Activated naive CD8-positive, alpha-beta T cell treated with anti-CD3 and anti-CD28 coated beads, Interleukin-2, amount 50 U/mL, for 24 hours (primary cell): Measurements from ENCODE around the gene PODXL.
"Not testable (repeated sequence)": the region's sequence is repeated elsewhere in the genome, so short reads cannot be mapped to it uniquely, and the experiment has no call there.

Experiments
- ATAC-seq: fragments of 150-1000 bp; cut with Tn5 transposase; one replicate; pipeline ENCODE4 v1.10.0; 2021
- DNase-seq: peaks from one replicate; pipeline ENCODE4 v3.0.0; 2021
- H3K27ac Mint-ChIP-seq: one replicate; pipeline ENCODE4 v1.8.0; 2021; ENCODE audit warnings: mild to moderate bottlenecking, mixed read lengths
- H3K27me3 Mint-ChIP-seq: one replicate; pipeline ENCODE4 v1.8.0; 2021; ENCODE audit warnings: mixed read lengths
- H3K36me3 Mint-ChIP-seq: one replicate; pipeline ENCODE4 v1.8.0; 2021; ENCODE audit warnings: low read depth, mixed read lengths
- H3K4me1 Mint-ChIP-seq: one replicate; pipeline ENCODE4 v1.8.0; 2021; ENCODE audit warnings: mixed read lengths
- H3K4me3 Mint-ChIP-seq: one replicate; pipeline ENCODE4 v1.8.0; 2021; ENCODE audit warnings: mild to moderate bottlenecking, moderate library complexity, mixed read lengths
- H3K9me3 Mint-ChIP-seq: one replicate; pipeline ENCODE4 v1.8.0; 2021; ENCODE audit warnings: mixed read lengths

The PODXL gene

DNA sequence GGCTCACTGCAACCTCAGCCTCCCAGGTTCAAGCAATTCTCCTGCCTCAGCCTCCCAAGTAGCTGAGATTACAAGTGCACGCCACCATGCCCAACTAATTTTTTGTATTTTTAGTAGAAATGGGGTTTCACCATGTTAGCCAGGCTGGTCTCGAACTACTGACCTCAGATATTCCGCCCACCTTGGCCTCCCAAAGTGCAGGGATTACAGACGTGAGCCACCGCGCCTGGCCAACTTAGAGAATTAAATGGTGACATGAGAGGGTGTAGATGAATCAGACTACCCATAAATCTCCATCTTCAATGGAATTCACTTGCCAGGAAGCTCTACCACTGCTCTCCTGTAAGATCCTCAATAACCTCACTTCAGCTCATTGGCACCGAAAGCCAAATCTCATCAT, 41.0 kb downstream of the PODXL start:
- not testable (repeated sequence) for H3K4me3 Mint-ChIP-seq, H3K27ac Mint-ChIP-seq, H3K9me3 Mint-ChIP-seq, DNase-seq, H3K27me3 Mint-ChIP-seq, H3K36me3 Mint-ChIP-seq, H3K4me1 Mint-ChIP-seq, ATAC-seq

DNA sequence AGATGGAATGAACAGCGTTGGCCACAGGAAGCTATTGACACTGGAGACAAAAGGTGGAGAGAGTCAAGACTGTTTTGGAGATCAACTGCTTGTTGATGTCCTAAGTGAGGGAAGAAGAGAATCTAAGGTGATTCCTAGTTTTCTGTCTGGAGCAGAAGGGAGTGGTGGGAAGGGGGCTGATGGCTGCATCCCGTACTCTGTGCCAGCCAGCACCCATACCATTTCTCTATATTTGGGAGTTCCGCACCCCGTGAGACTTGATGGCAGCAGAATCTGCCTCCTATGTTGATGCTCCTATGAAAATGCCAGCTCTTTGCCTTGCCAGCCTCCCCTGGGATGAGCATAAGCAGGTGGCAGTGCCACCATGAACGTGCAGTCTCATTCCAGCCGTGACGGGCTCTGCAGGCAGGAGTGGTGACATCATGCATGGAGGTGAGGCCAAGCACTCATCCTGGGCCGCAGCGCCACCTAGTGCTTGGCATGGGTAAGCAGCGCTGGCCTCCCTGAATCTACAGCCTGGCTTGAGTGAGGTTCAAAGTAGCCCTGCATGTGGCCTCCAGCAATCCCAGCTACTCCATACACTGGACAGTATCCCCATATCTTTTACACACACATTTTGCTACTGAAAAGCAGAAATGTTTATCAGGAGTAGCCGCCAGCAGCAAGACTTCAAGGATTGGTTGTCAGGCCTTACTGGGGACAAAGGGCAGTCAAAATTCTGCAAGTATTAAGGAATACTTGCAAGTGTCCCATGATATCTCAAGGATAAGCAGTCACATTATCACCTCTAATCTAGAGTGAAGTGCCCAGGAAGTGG, 43.0 kb downstream of the PODXL start:
- no peak overlapping the region for H3K27ac Mint-ChIP-seq
- no peaks in the 10 kb centered on the region for H3K9me3 Mint-ChIP-seq
- H3K36me3 Mint-ChIP-seq = no peaks in the 10 kb centered on the region
- peak; percentile 95 for ATAC-seq
- H3K4me3 Mint-ChIP-seq = no peak overlapping the region
- peak; percentile 86 for DNase-seq
- peaks cover 8% of the 10 kb centered on the region for H3K4me1 Mint-ChIP-seq
- peaks cover 15% of the 10 kb centered on the region for H3K27me3 Mint-ChIP-seq

DNA sequence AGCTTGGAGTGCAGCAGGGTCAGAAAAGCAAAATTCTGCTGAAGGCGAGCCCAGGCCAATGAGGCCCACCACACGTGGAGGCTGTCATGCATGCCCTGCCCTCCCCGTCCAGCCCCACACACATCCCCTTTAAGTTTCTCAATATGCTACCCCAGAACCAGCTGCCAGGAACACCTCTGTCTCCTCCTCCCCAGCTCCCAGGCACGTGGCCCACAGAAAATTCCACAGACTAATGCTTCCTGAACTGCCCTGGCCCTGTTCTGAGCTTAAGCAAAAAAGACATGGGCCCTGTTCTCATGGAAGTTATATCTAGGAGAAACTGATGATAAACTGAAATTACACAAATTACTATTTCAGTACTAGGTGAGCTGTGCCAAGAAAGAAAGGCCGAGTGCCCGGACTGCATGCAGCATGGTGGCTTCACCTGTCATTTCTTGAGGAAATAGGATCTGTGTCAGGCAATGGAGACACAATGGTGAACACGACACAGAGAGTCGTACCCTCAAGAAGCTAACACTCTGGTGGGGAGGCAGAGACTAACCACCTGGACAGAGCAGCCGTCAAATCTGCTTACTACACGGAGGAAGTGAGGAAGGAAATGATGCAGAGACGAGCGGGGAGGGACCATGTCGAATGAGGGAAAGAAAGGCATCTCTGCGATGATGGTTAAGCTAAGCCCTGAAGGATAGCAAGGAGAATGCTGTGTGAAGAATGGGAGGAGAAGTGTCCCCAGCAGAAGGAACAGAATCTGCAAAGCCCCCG, 44.5 kb downstream of the PODXL start:
- no peaks in the 10 kb centered on the region for H3K9me3 Mint-ChIP-seq
- peaks cover 13% of the 10 kb centered on the region for H3K27me3 Mint-ChIP-seq
- H3K4me3 Mint-ChIP-seq = no peak overlapping the region
- H3K4me1 Mint-ChIP-seq = peaks cover 13% of the 10 kb centered on the region
- H3K36me3 Mint-ChIP-seq = no peaks in the 10 kb centered on the region
- no peak overlapping the region for H3K27ac Mint-ChIP-seq
- no peak for ATAC-seq
- DNase-seq = no peak

DNA sequence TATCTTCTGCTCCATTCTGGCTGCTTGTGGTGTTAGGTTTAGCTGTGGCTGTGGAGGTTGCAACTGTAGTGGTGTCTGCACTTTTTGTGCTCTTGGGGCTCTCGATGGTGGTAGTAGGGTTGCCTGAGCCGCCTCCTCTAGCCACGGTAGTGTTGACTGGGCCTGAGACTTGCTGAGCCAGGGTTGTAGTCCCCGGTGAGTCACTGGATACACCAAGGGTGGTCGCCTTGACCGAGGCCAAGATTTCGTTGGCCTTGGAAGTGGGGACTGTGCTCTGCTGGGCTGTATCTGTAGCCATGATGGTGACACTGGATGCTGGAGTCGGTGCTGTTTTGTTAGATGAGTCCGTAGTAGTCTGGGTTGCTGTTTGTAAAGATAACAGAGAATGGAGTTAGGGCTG, 45.4 kb downstream of the PODXL start:
- no peak for ATAC-seq
- Mint-ChIP-seq H3K9me3 (no peaks in the 10 kb centered on the region), H3K27ac (no peak overlapping the region), H3K4me1 (peaks cover 13% of the 10 kb centered on the region), H3K27me3 (peaks cover 13% of the 10 kb centered on the region), H3K36me3 (no peaks in the 10 kb centered on the region), H3K4me3 (no peak overlapping the region)
- no peak for DNase-seq

DNA sequence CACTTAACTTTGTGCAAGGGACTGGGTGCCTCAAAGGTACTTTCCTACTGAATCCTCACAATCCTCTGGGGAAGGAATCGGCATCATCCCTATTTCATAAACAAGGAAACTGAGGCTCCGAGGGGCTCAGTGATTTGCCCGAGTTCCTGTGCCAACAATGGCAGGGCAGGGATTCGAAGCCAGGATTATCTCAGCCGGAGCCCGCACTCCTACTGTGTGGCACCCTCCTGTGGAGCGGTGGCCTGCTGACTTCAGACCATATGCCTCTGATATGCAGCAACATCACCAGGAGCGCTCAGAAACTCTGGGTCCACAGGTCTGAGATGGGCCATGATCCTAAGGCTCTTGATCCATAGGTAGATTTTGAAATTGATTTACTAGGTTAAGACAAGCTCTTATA, 46.6 kb downstream of the PODXL start:
- H3K27ac Mint-ChIP-seq = no peak overlapping the region
- H3K4me3 Mint-ChIP-seq = no peak overlapping the region

DNA sequence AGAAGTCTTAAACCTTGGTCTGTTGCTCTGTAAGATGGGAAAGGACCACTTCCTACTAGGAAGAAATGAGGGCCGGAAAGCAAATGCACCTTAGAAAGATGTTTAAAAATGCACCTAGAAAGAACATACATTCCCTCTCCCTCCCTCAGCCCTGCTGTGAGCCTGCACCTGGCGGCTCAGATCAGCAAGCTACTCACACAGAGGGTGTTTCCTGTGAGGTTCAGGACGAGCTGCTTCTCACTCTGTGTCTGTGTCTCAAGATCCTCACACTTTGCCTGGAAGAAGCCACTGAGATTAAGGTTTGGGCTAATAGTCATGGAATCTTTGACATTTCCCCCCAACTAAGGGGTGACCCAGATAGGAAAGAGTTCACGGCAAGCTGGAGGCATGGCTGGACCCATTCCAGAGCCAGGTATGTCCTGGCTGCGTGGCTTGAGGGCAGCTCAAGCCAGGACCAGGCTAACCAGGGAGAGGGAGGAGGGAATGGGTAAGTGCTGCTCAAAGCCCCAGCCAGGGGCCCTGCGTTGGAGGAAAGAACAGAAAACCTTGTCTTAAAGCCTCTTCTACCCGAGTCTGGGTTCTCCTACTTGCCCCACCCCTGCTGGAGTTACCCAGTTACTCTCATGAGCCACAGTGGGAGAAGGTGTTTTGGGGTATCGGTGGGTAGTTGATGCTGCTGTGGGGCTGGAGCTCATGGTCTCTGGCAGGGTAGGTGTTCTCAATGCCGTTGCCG, 47.5 kb downstream of the PODXL start:
- H3K27me3 Mint-ChIP-seq = peaks cover 13% of the 10 kb centered on the region
- DNase-seq = no peak

More for the DNA sequence above, 46.6 kb downstream of the PODXL start:
- Mint-ChIP-seq H3K36me3 (no peaks in the 10 kb centered on the region), H3K9me3 (no peaks in the 10 kb centered on the region), H3K4me1 (peaks cover 15% of the 10 kb centered on the region), H3K27me3 (peaks cover 13% of the 10 kb centered on the region)
- no peak for ATAC-seq
- no peak for DNase-seq

DNA sequence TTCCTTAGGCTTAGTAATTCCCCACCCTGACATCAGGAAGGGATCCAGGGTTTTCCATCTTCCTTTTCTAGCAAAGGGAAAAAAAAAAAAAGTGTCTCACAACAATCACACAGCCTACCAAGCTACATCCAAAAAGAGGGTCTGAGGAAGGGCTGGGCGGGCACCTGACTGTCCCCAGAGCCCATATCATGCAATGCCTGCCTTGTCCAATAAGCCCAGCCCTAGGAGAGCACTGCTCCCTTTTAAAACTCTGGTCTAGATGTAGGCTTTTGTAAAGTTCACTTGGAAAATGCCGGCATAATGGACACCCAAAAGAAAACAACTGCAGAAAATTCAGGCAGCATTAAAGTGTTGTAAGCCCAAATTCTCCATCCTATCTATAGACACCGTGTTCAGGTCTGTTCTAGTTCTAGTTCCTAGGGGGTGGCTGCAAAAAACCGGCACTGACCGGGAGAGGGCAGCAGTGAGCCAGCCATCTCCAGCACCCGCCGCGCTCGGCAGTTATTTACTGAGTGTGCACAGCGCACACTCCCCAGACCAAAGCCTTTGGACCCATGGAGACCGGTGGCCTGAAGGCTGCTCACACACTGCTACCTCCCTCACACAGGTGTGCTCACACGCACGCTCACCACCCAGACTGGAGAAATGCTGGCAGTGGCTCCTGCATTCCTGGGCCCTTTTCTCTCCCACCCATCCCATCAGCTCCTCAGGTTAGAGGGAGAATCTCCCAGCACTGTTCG, 48.7 kb downstream of the PODXL start:
- Mint-ChIP-seq H3K9me3 (no peaks in the 10 kb centered on the region), H3K4me3 (no peak overlapping the region), H3K27me3 (peaks cover 7% of the 10 kb centered on the region), H3K36me3 (no peaks in the 10 kb centered on the region), H3K4me1 (peaks cover 17% of the 10 kb centered on the region), H3K27ac (no peak overlapping the region)
- DNase-seq = peak; percentile 86
- ATAC-seq = peak; percentile 85

More for the DNA sequence above, 47.5 kb downstream of the PODXL start:
- peaks cover 19% of the 10 kb centered on the region for H3K4me1 Mint-ChIP-seq
- H3K27ac Mint-ChIP-seq = no peak overlapping the region
- H3K4me3 Mint-ChIP-seq = no peak overlapping the region
- H3K9me3 Mint-ChIP-seq = no peaks in the 10 kb centered on the region
- H3K36me3 Mint-ChIP-seq = no peaks in the 10 kb centered on the region
- no peak for ATAC-seq

DNA sequence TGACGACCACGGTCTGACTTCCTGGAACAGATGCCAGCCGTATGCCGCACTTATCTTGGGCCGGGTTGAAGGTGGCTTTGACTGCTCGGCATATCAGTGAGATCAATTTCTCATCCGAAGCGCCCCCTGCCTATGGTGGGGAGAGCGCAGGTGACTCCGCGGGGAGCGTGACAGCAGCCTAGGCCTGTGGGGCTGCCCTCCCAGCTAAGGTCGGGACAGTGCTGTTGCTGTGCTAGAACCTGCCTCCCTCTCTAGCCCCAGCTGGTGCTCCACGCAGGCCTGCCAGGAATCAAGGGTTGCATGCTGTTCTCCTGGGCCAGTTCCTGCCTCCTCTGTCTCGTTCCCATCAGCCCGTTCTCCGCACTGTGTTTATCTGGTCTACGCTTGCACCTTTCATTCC, 49.8 kb downstream of the PODXL start:
- no peak overlapping the region for H3K27ac Mint-ChIP-seq
- no peak overlapping the region for H3K4me3 Mint-ChIP-seq
- peaks cover 27% of the 10 kb centered on the region for H3K4me1 Mint-ChIP-seq
- H3K36me3 Mint-ChIP-seq = no peaks in the 10 kb centered on the region
- peaks cover 7% of the 10 kb centered on the region for H3K27me3 Mint-ChIP-seq
- ATAC-seq (no peak), DNase-seq (no peak)
- no peaks in the 10 kb centered on the region for H3K9me3 Mint-ChIP-seq

DNA sequence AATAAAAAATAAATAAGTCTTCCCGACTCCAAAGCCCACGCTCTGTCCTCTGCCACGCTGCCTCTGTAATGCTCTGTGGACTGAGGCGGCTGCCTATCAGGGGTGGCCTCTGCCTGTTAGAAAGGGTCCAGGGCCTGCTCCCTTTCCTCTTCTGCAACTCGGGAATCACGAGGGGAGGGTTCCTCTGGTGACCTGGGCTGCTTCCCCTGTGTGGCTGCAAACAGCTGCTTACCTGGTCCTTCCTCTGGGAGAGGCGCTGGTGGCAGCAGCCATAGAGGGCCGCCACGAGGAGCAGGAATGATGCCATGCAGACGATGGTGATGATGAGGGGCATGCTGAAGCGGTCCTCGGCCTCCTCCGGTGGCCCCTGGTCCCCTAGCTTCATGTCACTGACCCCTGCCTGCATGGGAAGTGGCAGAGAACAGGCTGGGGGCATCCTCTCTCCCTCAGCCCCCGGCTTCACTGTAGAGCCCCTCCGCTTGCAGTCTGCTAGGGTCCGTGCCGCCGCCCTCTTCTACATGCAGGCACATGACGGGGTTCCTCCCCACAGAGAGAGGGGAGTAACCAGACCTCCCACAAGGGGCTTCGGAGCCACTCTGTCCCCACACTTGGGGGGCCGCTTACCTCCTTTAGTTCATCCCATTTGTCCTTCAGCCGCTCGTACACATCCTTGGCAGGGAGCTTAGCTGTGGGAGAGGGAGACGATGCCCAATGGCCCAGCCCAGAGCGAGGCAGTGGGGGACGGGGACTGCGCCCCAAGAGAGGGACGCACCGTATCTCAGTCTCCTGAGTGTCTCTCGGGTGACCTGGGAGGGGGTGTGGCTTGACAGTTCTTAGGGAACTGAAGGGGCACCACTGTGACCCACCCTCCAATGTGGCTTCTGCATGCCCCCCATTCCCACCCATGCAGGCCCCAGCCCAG, 50.5 kb downstream of the PODXL start:
- peaks cover 7% of the 10 kb centered on the region for H3K27me3 Mint-ChIP-seq
- peaks cover 34% of the 10 kb centered on the region for H3K4me1 Mint-ChIP-seq
- ATAC-seq (no peak), DNase-seq (no peak)
- no peak overlapping the region for H3K27ac Mint-ChIP-seq
- H3K9me3 Mint-ChIP-seq = no peaks in the 10 kb centered on the region
- H3K36me3 Mint-ChIP-seq = no peaks in the 10 kb centered on the region
- H3K4me3 Mint-ChIP-seq = no peak overlapping the region

DNA sequence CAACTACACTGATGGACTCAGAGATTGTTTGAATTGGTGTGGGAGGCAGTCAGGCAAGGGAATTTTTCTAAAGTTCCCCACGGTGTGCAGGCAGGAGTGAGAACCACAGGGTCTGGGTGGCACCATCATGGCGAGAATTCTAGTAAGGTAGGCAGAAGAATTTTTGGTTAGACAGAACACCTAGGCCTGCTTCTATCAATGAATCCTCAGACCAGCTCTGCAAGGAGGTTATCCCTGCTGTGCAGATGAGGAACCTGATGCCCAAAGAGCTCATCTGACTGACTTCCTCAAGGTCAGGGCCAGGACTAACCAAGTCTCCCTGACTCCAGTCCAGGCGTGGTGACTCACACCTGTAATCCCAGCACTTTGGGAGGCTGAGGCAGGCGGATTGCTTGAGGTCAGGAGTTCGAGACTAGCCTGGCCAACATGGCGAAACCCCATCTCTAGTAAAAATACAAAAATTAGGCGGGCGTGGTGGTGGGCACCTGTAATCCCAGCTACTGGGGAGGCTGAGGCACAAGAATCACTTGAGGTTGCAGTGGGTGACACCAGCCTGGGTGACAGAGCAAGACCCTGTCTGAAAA, 51.3 kb downstream of the PODXL start:
- DNase-seq, H3K4me3 Mint-ChIP-seq, H3K36me3 Mint-ChIP-seq, H3K9me3 Mint-ChIP-seq, H3K27me3 Mint-ChIP-seq, H3K27ac Mint-ChIP-seq, ATAC-seq: not testable (repeated sequence)
- peaks cover 41% of the 10 kb centered on the region for H3K4me1 Mint-ChIP-seq

DNA sequence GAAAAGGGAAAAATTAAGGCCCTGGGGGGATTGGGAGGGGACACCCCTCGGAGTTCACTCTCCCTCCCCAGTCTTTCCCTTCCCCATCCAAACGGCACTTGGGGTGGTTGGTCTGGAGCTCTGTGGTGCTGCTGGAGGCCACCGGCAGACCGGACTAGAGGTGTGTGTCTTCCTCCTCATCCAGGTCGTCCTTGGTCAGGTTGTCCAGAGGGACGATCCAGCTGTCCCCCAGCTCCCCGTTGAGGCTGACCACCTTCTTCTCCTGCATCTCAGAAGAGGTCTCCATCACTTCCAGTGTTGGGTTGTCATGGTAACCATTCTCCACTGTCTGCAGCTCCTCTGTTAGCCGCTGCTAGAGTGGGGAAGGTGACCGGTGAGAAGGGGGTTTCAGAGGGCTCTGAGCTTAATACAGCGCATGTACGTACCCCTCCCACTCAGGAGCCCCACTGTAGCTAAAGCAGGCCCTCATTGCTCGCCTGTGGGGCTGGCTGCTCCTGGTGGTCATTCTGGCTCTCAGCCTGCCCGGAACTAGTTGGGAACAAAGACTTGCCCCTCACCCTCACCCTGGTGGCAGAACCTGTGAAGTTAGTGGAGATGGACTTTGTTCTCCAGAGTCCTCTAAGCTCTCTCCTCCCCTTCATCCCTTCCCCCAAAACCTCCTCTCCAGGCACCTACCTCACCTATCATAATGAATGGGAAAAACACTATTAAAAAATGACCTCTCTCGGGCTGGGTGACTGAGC, 52.1 kb downstream of the PODXL start:
- Mint-ChIP-seq H3K27me3 (peaks cover 7% of the 10 kb centered on the region), H3K27ac (no peak overlapping the region), H3K4me1 (peaks cover 41% of the 10 kb centered on the region), H3K4me3 (no peak overlapping the region), H3K36me3 (no peaks in the 10 kb centered on the region), H3K9me3 (no peaks in the 10 kb centered on the region)
- ATAC-seq (no peak), DNase-seq (no peak)

DNA sequence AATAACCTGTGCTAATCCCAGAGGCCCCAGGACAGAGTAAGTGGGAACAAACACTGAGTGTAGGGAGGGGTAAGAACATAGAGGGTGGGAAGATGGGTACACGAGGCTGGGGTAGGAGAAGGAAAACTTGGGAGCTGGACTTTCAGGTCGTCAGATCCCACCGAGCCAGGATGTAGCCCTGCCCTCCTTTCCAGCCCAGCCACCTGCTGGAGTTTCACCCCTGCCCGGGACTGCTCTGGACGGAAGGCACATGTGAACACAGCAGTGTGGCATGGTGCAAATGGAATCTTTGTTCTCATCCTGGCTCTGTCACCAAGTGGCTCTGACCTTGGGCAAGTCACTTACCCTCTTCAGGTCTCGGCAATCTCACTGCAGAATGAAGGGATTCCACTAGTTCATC, 52.8 kb downstream of the PODXL start:
- Mint-ChIP-seq H3K27me3 (no peaks in the 10 kb centered on the region), H3K4me1 (peaks cover 41% of the 10 kb centered on the region), H3K36me3 (no peaks in the 10 kb centered on the region), H3K9me3 (no peaks in the 10 kb centered on the region), H3K27ac (no peak overlapping the region), H3K4me3 (no peak overlapping the region)
- ATAC-seq = no peak
- no peak for DNase-seq
